Neuronal stem cell (in vitro differentiated cells): ENCODE results near the gene BCCIP.

Experiments used
- DNase-seq: peaks from one replicate; pipeline ENCODE4 v3.0.0-alpha.2; 2013; ENCODE audit warnings: low spot score
- H2AFZ ChIP-seq: one replicate; pipeline ENCODE4 v1.6.1; 2013; ENCODE audit warnings: mild to moderate bottlenecking, low read length, inconsistent platforms
- H2AK5ac ChIP-seq: 2 replicates; pipeline ENCODE4 v1.6.1; 2013; ENCODE audit warnings: low read depth, mild to moderate bottlenecking, inconsistent platforms, low read length, moderate library complexity, mixed read lengths
- H2BK120ac ChIP-seq: 2 replicates; pipeline ENCODE4 v1.6.1; 2013; ENCODE audit warnings: low read depth, mild to moderate bottlenecking, inconsistent platforms, low read length, moderate library complexity, mixed read lengths
- H2BK12ac ChIP-seq: one replicate; pipeline ENCODE4 v1.6.1; 2013; ENCODE audit warnings: low read length, inconsistent platforms
- H2BK15ac ChIP-seq: 2 replicates; pipeline ENCODE4 v1.6.1; 2013; ENCODE audit warnings: mild to moderate bottlenecking, low read length, inconsistent platforms, mixed read lengths
- H2BK5ac ChIP-seq: one replicate; pipeline ENCODE4 v1.6.1; 2013; ENCODE audit warnings: inconsistent platforms, mild to moderate bottlenecking, low read length, moderate library complexity
- H3K14ac ChIP-seq: one replicate; pipeline ENCODE4 v1.6.1; 2013; ENCODE audit warnings: low read length, inconsistent platforms
- H3K18ac ChIP-seq: 2 replicates; pipeline ENCODE4 v1.6.1; 2013; ENCODE audit warnings: low read length, inconsistent platforms
- H3K23ac ChIP-seq: 2 replicates; pipeline ENCODE4 v1.6.1; 2013; ENCODE audit warnings: low read depth, mild to moderate bottlenecking, mixed read lengths, low read length, inconsistent platforms; ENCODE audit not compliant: poor library complexity
- H3K27ac ChIP-seq: replicated peaks from 3 replicates; pipeline ENCODE4 v1.5.1; 2013; ENCODE audit warnings: low read length, inconsistent platforms
- H3K27me3 ChIP-seq, 3 experiments: 2 replicates each; pipeline ENCODE4 v1.6.1; 2013; ENCODE audit warnings: low read length in 3 of 3, mild to moderate bottlenecking in 2 of 3, inconsistent platforms in 1 of 3, low read depth in 1 of 3, mixed read lengths in 1 of 3, moderate library complexity in 1 of 3; ENCODE audit not compliant: control insufficient read depth in 3 of 3, insufficient read depth in 3 of 3
- H3K36me3 ChIP-seq, 2 donors: replicated peaks in 1 of 2; 2 replicates each; pipeline ENCODE4 v1.6.1; 2013; ENCODE audit warnings: low read length in 2 of 2; ENCODE audit not compliant: control insufficient read depth in 2 of 2, insufficient read depth in 2 of 2
- H3K4ac ChIP-seq: 2 replicates; pipeline ENCODE4 v1.6.1; 2013; ENCODE audit warnings: inconsistent platforms, mild to moderate bottlenecking, low read length, moderate library complexity
- H3K4me1 ChIP-seq, 2 donors: 1 replicate in 1 of 2; 2 replicates in 1 of 2; pipeline ENCODE4 v1.6.1; 2013; ENCODE audit warnings: low read length in 2 of 2, low read depth in 1 of 2; ENCODE audit not compliant: control insufficient read depth in 2 of 2, insufficient read depth in 1 of 2
- H3K4me2 ChIP-seq: one replicate; pipeline ENCODE4 v1.6.1; 2013; ENCODE audit warnings: mild to moderate bottlenecking, low read length, inconsistent platforms; ENCODE audit not compliant: insufficient read depth, poor library complexity, severe bottlenecking
- H3K4me3 ChIP-seq, 2 donors: 2 replicates each; pipeline ENCODE4 v1.5.1; 2013; ENCODE audit warnings: low read length in 2 of 2, mild to moderate bottlenecking in 2 of 2, inconsistent platforms in 1 of 2, moderate library complexity in 1 of 2
- H3K79me1 ChIP-seq: one replicate; pipeline ENCODE4 v1.6.1; 2013; ENCODE audit warnings: low read depth, mild to moderate bottlenecking, inconsistent platforms, low read length, moderate library complexity
- H3K9ac ChIP-seq: one replicate; pipeline ENCODE4 v1.6.1; 2013; ENCODE audit warnings: mild to moderate bottlenecking, low read depth, low read length, inconsistent platforms; ENCODE audit not compliant: poor library complexity
- H3K9me3 ChIP-seq, 2 donors: replicated peaks in 1 of 2; 2 replicates each; pipeline versions ENCODE3 to v1.6.1; 2013; ENCODE audit warnings: low read length in 2 of 2, mild to moderate bottlenecking in 2 of 2, inconsistent platforms in 1 of 2, low read depth in 1 of 2, mixed read lengths in 1 of 2, moderate library complexity in 1 of 2; ENCODE audit not compliant: control insufficient read depth in 2 of 2, insufficient read depth in 1 of 2
- H4K8ac ChIP-seq: one replicate; pipeline ENCODE4 v1.6.1; 2013; ENCODE audit warnings: low read depth, mild to moderate bottlenecking, inconsistent platforms, low read length, moderate library complexity
- H4K91ac ChIP-seq: one replicate; pipeline ENCODE4 v1.6.1; 2013; ENCODE audit warnings: low read length, low read depth, mild to moderate bottlenecking, inconsistent platforms; ENCODE audit not compliant: poor library complexity
- WGBS, 2 donors: extraction: QIAGEN DNeasy Blood & Tissue Kit; methylation state at CpG; one replicate each; pipeline ENCODE4 v1.1.7; 2013; ENCODE audit warnings: missing lambda C conversion rate in 2 of 2, mixed read lengths in 1 of 2; ENCODE audit not compliant: insufficient read length in 2 of 2, insufficient replicate concordance in 1 of 2; ENCODE audit errors: extremely low coverage in 2 of 2; 5-methylcytosine and 5-hydroxymethylcytosine counted together

Gene BCCIP

GRCh38 chr10:125799451-125800182 is 23.7 kb upstream of the BCCIP start:
- no peak for DNase-seq
- Histone ChIP-seq H3K4ac (no peak overlapping the region), H2BK15ac (no peak overlapping the region), H3K14ac (peak overlapping the region; percentile 57), H3K9me3 (no peaks in the 10 kb centered on the region), H2AK5ac (no peak overlapping the region), H3K9ac (no peak overlapping the region), H2AFZ (no peak overlapping the region), H3K27me3 (no peaks in the 10 kb centered on the region), H2BK120ac (no peak overlapping the region), H3K36me3 (peaks cover 6 to 29% of the 10 kb centered on the region in 2 donors), H4K91ac (no peak overlapping the region), H3K4me2 (no peak overlapping the region), H2BK12ac (no peak overlapping the region), H3K23ac (peak overlapping the region; percentile 40), H2BK5ac (no peak overlapping the region), H3K4me3 (no peak overlapping the region), H3K79me1 (no peaks in the 10 kb centered on the region), H3K27ac (no peak overlapping the region), H3K4me1 (no peaks in the 10 kb centered on the region), H3K18ac (no peak overlapping the region), H4K8ac (no peak overlapping the region)
- no CpG with 5 or more reads among the region's 8 CpGs for WGBS, 2 donors

GRCh38 chr10:125801574-125801973 is 21.8 kb upstream of the BCCIP start:
- H3K27me3 ChIP-seq = no peaks in the 10 kb centered on the region

GRCh38 chr10:125802131-125802530 is 21.2 kb upstream of the BCCIP start:
- Histone ChIP-seq H3K4me1 (no peaks in the 10 kb centered on the region), H3K27me3 (no peaks in the 10 kb centered on the region), H3K79me1 (no peaks in the 10 kb centered on the region), H2BK15ac (no peak overlapping the region), H2BK5ac (no peak overlapping the region), H3K18ac (no peak overlapping the region), H3K14ac (no peak overlapping the region), H3K4me2 (no peak overlapping the region), H2AFZ (no peak overlapping the region), H3K4ac (no peak overlapping the region), H3K27ac (no peak overlapping the region), H3K36me3 (peaks cover 11 to 35% of the 10 kb centered on the region in 2 donors), H4K91ac (no peak overlapping the region), H2BK12ac (no peak overlapping the region), H2AK5ac (no peak overlapping the region), H3K9me3 (no peaks in the 10 kb centered on the region), H3K4me3 (no peak overlapping the region), H3K9ac (no peak overlapping the region), H2BK120ac (no peak overlapping the region), H4K8ac (no peak overlapping the region), H3K23ac (no peak overlapping the region)
- DNase-seq = no peak
- no CpG with 5 or more reads among the region's 5 CpGs for WGBS, 2 donors

More at GRCh38 chr10:125801574-125801973, 21.8 kb upstream of the BCCIP start:
- H3K9ac ChIP-seq = no peak overlapping the region
- no peak overlapping the region for H2AFZ ChIP-seq
- H4K91ac ChIP-seq = no peak overlapping the region
- no CpG with 5 or more reads among the region's 1 CpG for WGBS, 2 donors
- H3K36me3 ChIP-seq = peaks cover 11 to 33% of the 10 kb centered on the region in 2 donors
- H3K23ac ChIP-seq = no peak overlapping the region
- no peak overlapping the region for H3K4me3 ChIP-seq
- no peak overlapping the region for H3K14ac ChIP-seq
- no peak overlapping the region for H2AK5ac ChIP-seq
- no peak overlapping the region for H3K4me2 ChIP-seq
- H4K8ac ChIP-seq = no peak overlapping the region
- H3K18ac ChIP-seq = no peak overlapping the region
- H2BK120ac ChIP-seq = no peak overlapping the region
- H3K4ac ChIP-seq = no peak overlapping the region
- no peak overlapping the region for H3K27ac ChIP-seq
- H2BK15ac ChIP-seq = no peak overlapping the region
- no peak overlapping the region for H2BK5ac ChIP-seq
- no peaks in the 10 kb centered on the region for H3K79me1 ChIP-seq
- no peak for DNase-seq
- H3K4me1 ChIP-seq = no peaks in the 10 kb centered on the region
- H2BK12ac ChIP-seq = no peak overlapping the region
- H3K9me3 ChIP-seq = no peaks in the 10 kb centered on the region

GRCh38 chr10:125802739-125803138 is 20.6 kb upstream of the BCCIP start:
- Histone ChIP-seq H2BK15ac (no peak overlapping the region), H3K4me3 (no peak overlapping the region), H3K4me1 (no peaks in the 10 kb centered on the region), H2BK120ac (no peak overlapping the region), H3K23ac (no peak overlapping the region), H2AK5ac (no peak overlapping the region), H3K27ac (no peak overlapping the region), H3K14ac (no peak overlapping the region), H2BK5ac (no peak overlapping the region), H2BK12ac (no peak overlapping the region), H3K36me3 (peaks cover 9 to 36% of the 10 kb centered on the region in 2 donors), H4K91ac (no peak overlapping the region), H3K9me3 (no peaks in the 10 kb centered on the region), H3K18ac (no peak overlapping the region), H3K79me1 (no peaks in the 10 kb centered on the region), H2AFZ (no peak overlapping the region), H3K9ac (no peak overlapping the region), H3K27me3 (no peaks in the 10 kb centered on the region), H3K4me2 (no peak overlapping the region), H3K4ac (no peak overlapping the region), H4K8ac (no peak overlapping the region)
- DNase-seq = no peak
- no CpG with 5 or more reads among the region's 7 CpGs for WGBS, 2 donors
